ENCODE data around the gene CCNA1. TPM values are rescaled to one million over a fixed set of nuclear protein-coding genes. Genes with fewer than 3 reads are reported as not detected.

Gene CCNA1
- 12.5 TPM for total RNA-seq

DNA sequence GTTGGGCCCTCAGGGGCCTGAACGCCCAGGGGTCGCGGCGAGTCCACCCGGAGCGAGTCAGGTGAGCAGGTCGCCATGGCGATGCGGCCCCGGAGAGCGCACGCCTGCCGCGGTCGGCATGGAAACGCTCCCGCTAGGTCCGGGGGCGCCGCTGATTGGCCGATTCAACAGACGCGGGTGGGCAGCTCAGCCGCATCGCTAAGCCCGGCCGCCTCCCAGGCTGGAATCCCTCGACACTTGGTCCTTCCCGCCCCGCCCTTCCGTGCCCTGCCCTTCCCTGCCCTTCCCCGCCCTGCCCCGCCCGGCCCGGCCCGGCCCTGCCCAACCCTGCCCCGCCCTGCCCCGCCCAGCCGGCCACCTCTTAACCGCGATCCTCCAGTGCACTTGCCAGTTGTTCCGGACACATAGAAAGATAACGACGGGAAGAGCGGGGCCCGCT, at the start of gene CCNA1:
Gene CCNA1, plus strand, starts transcription at position 390 of the 439 bp plus-strand sequence. CDS start 562 bp downstream, outside the sequence.

Other genes with a start within 250 kb of the CCNA1 start
- gene SOHLH2, start 217.9 kb upstream of the CCNA1 start, total RNA-seq, result 3.5 TPM
- gene CCDC169, start 134.7 kb upstream of the CCNA1 start, total RNA-seq, result 4.4 TPM
- gene SPART, start 86.1 kb upstream of the CCNA1 start, total RNA-seq, result 29.5 TPM
- 6.7 TPM for gene SERTM1, start 241.5 kb downstream of the CCNA1 start, total RNA-seq